Measurements from ENCODE around the gene THOC1. TPM values are rescaled to one million over a fixed set of nuclear protein-coding genes. Genes with fewer than 3 reads are reported as not detected.
"Not testable (repeated sequence)": the region's sequence is repeated elsewhere in the genome, so short reads cannot be mapped to it uniquely, and the experiment has no call there.

THOC1 gene
- total RNA-seq, 4 donors from 2014 or later = 17.1 to 84.4 (median 28.9) TPM

DNA sequence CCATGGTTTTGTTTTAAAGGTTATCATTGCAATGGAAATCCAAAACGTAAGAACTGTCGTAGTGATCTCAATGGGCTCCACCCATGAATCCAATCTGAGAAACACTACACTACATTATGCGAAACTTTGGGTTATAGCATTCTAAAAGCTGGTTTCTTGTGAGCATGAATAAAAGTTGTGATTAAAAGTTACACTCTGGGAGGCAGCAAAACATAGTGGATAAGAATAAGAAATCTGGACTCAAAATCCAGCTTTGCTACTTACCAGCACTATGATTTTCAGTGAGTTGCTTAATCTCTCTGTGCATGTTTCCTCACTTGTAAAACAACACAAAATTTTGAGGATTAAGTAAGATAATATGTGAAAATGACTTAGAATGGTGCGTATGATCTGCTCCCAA is 25.7 kb upstream of the THOC1 start:
- H3K36me3 ChIP-seq = no peaks in the 10 kb centered on the region
- H3K4me3 ChIP-seq = no peak overlapping the region
- no peaks in the 10 kb centered on the region for H3K27me3 ChIP-seq
- ATAC-seq = peak; percentile 36
- no peaks in the 10 kb centered on the region for H3K9me3 ChIP-seq
- WGBS, 2 donors (ENCODE audit: low coverage in 1 of 2) = 63 to 86% methylated on average over 4 of the region's 4 CpGs
- H3K4me1 ChIP-seq = no peaks in the 10 kb centered on the region
- no peak for TF ChIP-seq EP300 (IDR thresholded peaks at IDR 0.05)
- TF ChIP-seq, protein P1, sequence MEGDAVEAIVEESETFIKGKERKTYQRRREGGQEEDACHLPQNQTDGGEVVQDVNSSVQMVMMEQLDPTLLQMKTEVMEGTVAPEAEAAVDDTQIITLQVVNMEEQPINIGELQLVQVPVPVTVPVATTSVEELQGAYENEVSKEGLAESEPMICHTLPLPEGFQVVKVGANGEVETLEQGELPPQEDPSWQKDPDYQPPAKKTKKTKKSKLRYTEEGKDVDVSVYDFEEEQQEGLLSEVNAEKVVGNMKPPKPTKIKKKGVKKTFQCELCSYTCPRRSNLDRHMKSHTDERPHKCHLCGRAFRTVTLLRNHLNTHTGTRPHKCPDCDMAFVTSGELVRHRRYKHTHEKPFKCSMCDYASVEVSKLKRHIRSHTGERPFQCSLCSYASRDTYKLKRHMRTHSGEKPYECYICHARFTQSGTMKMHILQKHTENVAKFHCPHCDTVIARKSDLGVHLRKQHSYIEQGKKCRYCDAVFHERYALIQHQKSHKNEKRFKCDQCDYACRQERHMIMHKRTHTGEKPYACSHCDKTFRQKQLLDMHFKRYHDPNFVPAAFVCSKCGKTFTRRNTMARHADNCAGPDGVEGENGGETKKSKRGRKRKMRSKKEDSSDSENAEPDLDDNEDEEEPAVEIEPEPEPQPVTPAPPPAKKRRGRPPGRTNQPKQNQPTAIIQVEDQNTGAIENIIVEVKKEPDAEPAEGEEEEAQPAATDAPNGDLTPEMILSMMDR (IDR thresholded peaks at IDR 0.05) = peak in 3 of 4 experiments; percentile 36 to 40 (median 37)
- TF ChIP-seq POLR2AphosphoS5 (IDR thresholded peaks at IDR 0.05) = no peak
- TF ChIP-seq POLR2A (IDR thresholded peaks at IDR 0.05) = no peak
- no peak overlapping the region for H3K27ac ChIP-seq

DNA sequence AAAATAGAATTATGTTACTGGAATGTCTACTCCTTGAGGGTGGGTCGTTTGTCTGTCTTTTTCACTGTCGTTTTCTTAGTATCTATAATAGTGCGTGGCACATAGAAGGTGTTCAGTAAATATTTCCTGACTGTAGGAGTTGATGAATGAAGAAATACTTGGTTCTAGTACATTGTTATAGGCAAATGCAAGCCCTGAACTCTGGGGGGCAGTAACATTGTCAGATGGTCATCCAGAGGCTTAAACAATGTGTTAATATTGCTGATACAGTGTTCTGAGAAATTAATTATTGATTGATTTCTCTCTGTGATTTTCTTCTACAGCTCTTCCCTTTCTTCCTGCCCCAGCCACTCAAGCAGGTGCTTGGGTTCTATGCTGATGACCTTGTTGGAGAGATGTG is 24.4 kb upstream of the THOC1 start:
- H3K27ac ChIP-seq = no peak overlapping the region
- no peaks in the 10 kb centered on the region for H3K4me1 ChIP-seq
- TF ChIP-seq POLR2AphosphoS5 (IDR thresholded peaks at IDR 0.05) (no peak), POLR2A (IDR thresholded peaks at IDR 0.05) (no peak), EP300 (IDR thresholded peaks at IDR 0.05) (no peak)
- TF ChIP-seq, protein P1 (IDR thresholded peaks at IDR 0.05) = no peak
- H3K4me3 ChIP-seq = no peak overlapping the region
- no peaks in the 10 kb centered on the region for H3K27me3 ChIP-seq
- no peaks in the 10 kb centered on the region for H3K36me3 ChIP-seq
- H3K9me3 ChIP-seq = no peaks in the 10 kb centered on the region
- WGBS, 2 donors (ENCODE audit: low coverage in 1 of 2) = 67 to 79% methylated on average over 3 of the region's 3 CpGs
- no peak for ATAC-seq

DNA sequence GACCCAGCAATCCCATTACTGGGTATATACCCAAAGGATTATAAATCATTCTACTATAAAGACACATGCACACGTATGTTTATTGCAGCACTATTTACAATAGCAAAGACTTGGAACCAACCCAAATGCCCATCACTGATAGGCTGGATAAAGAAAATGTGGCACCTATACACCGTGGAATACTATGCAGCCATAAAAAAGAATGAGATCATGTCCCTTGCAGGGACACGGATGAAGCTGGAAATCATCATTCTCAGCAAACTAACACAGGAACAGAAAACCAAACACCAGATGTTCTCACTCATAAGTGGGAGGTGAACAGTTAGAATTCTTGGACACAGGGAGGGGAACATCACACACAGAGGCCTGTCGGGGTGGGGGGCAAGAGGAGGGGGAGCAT is 22.1 kb upstream of the THOC1 start:
- not testable (repeated sequence) for ATAC-seq, H3K36me3 ChIP-seq, H3K4me1 ChIP-seq, H3K9me3 ChIP-seq, H3K27ac ChIP-seq, H3K4me3 ChIP-seq, H3K27me3 ChIP-seq
- 66 to 100% methylated on average over 1 to 4 of the region's 4 CpGs for WGBS, 2 donors (ENCODE audit: low coverage in 1 of 2)

DNA sequence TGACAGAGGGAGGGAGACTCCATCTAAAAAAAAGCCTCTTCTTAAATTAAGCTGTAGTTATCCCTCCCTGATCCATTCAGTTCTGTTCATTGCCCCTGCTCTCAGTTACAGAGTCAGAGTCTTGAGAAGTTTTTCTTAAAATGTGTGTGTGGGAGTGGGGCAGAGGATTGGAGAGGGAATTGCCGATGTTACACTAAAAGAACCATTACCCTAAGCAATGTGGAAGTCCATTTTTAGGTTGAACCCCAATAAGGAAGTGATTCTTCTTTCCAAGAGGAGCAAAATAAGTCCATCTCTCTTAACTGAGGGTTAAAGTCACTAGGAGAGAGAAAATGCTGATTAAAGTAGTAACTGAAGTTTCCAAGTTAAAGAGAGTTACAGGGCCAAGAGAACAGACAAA is 21.2 kb upstream of the THOC1 start:
- TF ChIP-seq, protein P1 (IDR thresholded peaks at IDR 0.05) = no peak
- no peak for TF ChIP-seq POLR2AphosphoS5 (IDR thresholded peaks at IDR 0.05)
- no peak for TF ChIP-seq POLR2A (IDR thresholded peaks at IDR 0.05)
- no peak for TF ChIP-seq EP300 (IDR thresholded peaks at IDR 0.05)
- Histone ChIP-seq H3K4me1 (no peaks in the 10 kb centered on the region), H3K36me3 (no peaks in the 10 kb centered on the region), H3K27me3 (no peaks in the 10 kb centered on the region), H3K9me3 (no peaks in the 10 kb centered on the region), H3K4me3 (no peak overlapping the region), H3K27ac (no peak overlapping the region)
- ATAC-seq = no peak
- 50 to 67% methylated on average over 1 of the region's 1 CpG for WGBS, 2 donors (ENCODE audit: low coverage in 1 of 2)

DNA sequence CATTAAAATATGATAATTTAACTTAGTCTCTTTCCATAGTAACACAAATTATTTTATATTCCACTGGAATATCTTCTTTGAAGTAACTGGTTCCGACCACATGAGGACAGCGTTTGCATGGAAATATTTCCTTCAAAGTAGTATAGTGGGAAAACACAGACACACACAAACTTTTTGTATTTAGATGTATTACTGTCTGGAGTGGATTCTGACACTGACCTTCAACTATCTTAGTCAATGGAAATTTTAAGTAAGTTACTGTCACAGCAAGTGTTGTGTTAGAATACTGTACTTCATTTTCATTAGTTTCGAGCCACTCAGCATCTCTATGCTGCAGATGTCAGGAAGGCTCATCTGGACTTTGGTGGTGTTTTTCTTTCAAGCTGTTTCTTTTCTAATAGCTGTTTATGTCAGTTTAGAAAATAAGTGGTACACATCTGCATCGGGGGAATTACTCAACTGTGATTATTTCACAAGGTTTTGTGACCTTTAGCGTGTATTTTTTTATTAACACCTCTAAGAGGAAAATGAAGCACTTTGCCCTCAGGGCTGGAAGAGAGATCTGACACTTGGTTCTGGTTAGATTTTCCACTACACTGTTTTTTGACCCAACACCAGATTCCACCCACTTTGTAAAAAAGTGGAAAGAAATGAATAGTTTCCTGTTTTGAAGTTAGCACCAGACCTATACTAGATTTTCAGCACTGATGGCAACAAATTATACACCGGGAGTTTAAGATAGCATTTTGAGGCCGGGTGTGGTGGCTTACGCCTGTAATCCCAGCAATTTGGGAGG is 18.9 kb upstream of the THOC1 start:
- 23 to 48% methylated on average over 5 to 8 of the region's 8 CpGs for WGBS, 2 donors (ENCODE audit: low coverage in 1 of 2)
- TF ChIP-seq, protein P1 (IDR thresholded peaks at IDR 0.05) = peak; percentile 20 to 63 (median 58)
- TF ChIP-seq EP300 (IDR thresholded peaks at IDR 0.05) = no peak

More for the DNA sequence above, 18.9 kb upstream of the THOC1 start:
- no peak for ATAC-seq
- Histone ChIP-seq H3K9me3 (no peaks in the 10 kb centered on the region), H3K4me3 (no peak overlapping the region), H3K4me1 (no peaks in the 10 kb centered on the region), H3K27me3 (no peaks in the 10 kb centered on the region), H3K36me3 (no peaks in the 10 kb centered on the region), H3K27ac (no peak overlapping the region)
